Activated T-cell treated with anti-CD3 and anti-CD28 coated beads, Interleukin-2, amount 50 U/mL, for 1 hour (primary cell): Measurements from ENCODE around the gene SGCA.

Source experiments
- DNase-seq: peaks from one replicate; pipeline ENCODE4 v3.0.0-alpha.2; 2020

Gene SGCA

DNA sequence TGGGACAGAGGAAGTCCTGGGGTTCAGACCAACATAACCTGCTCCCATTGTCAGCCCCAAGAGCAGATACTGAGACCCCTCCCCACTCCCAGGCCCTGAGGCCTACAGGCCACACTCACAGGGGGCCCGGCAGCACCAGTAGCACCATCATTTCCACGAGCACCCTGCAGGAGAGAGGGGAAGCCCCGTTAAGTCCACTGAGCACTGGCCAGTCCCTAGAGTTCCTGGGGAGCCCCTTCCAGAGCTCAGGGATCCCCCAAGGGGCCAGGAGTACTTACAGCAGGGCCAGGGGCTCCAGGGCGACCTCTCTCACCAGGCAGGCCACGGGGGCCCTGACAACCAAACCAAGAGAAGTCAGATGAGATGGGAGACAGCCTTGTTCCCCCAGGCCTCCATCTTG, 30.2 kb downstream of the SGCA start:
- DNase-seq, result no peak

DNA sequence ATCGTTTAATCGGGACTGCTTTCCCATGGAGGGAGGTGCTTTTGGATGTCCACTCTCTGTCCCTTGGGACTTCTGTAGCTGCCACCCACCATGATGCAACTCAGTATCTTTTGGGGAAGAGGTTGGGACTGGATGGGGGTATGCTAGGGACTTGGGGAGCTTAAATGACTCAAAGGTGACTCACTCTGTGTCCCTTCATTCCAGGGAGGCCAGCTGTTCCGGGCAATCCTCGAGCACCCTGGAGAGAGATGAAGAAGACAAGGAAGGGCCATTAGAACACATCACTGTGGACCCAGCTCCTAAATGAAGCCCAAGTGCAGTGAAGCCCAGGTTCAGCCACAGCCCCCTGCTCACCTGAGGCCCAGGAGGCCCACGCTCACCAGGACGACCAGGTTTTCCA, 31.0 kb downstream of the SGCA start:
- DNase-seq, result no peak

- peak; percentile 72 for DNase-seq
These were observed 32.3 kb downstream of the SGCA start for GRCh38 chr17:50198026-50198669.

DNA sequence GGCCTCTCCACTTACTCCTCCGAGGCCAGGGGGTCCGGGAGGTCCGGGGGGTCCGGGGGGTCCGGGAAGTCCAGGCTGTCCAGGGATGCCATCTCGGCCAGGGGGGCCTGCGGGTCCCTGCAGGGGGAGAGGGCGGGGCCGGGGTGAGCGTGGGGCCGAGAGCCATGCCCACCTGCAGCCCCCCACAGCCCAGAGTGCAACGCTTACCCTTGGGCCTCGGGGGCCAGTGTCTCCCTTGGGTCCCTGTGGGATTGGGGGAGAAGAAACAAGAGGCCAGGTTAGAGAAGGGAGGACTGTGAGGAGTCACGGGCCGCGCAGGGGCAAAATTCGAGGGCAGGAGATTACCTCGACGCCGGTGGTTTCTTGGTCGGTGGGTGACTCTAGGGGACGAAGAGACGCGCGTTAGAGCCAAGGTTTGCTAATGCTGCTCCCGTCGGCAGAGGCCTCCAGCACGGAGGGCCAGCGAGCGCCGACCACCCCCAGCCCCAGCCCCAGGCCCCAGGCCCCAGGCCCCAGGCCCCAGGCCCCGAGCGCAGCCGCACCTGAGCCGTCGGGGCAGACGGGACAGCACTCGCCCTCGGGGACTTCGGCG, 33.5 kb downstream of the SGCA start:
- DNase-seq, result no peak

DNA sequence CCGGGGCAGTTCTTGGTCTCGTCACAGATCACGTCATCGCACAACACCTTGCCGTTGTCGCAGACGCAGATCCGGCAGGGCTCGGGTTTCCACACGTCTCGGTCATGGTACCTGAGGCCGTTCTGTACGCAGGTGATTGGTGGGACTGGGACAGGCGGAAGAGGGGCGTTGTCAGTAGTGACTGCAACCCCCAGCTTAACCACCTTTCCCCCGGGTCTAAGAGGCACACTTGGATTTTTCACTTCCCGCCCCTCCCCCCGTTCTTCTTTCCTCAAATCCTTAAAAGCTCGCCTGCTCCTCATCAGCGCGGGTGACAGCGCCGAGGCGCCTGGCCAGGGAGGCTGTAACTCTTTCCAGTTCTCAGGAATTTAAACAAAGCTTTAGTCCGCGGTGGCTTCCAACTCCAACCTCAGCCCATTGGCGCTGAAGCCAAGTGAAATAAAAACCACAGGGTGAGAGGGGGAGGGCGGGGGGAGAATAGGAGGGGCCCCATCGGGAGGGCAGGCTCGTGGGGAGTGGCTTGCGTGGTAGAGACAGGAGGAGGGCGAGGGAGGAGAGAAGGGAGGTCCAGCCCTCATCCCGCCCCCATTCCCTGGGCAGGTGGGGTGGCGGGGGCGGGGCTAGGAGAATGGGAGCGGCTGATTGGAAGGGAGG, 34.1 kb downstream of the SGCA start:
- DNase-seq, result peak; percentile 75

- peak; percentile 85 for DNase-seq
These were observed 34.9 kb downstream of the SGCA start for GRCh38 chr17:50200457-50201275.

- DNase-seq, result no peak
These were observed 35.6 kb downstream of the SGCA start, which contains the start of gene COL1A1 for GRCh38 chr17:50201276-50201854. COL1A1 (minus strand) TSS chr17:50201631; CDS start chr17:50201513, 118 bp downstream.

DNA sequence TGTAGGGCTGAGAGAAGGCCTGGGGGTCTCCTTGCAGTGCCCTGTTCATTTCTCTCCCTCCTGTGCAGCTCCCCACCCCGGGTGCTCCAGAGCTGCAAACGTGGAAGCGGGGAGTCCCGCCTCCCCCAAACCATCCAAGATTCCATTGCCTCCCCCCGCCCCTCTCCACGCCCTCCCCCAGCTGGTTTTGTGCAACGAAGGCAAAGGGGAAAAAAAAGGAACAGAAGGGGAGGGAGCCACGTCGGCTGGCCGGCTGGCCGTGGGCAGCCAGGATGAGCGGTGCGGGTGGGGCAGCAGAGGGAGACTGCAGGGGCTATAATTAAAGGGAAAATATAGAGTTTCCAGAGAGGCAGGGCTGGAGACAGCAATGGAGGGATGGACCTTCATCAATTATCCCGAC, 37.3 kb downstream of the SGCA start:
- DNase-seq, result peak; percentile 4

DNA sequence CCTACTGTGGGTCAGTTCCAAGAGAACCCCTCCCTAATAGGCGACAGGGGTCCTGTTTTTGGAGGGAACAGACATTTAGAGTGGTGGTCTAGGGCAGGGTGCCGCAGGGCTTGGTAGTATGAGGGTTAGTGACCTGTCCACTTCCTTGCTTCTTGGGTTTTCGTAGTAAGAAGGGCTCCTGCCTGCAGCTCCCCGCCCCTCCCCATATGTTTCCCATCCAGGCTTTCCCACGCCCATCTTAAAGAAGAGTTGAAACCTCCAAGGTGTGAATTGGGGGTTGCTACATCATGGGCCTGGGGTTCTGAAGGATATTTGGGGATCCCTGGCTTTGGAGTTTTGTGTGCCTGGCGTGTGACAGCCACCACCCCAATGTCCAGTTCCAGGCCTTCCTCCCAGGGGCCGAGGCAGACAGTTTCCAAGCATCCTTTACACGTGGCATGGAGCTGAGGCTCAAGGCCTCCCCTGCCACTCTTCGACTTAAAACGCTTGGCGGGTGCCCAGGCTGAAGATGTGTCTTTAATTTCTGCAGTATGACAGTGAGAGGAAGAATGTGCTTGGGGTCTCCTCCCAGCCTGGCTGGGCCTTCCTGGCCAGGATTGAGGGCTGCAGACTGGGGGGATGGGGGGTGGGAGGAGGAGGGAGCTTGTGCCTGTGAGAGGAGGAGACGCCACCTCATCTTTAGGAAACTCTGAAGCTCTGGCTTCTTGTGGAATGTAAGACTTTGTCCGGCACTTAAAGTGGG, 38.0 kb downstream of the SGCA start:
- DNase-seq, result peak; percentile 10

GRCh38 chr17:50204431-50204830, 38.6 kb downstream of the SGCA start:
- DNase-seq, result peak; percentile 3

DNA sequence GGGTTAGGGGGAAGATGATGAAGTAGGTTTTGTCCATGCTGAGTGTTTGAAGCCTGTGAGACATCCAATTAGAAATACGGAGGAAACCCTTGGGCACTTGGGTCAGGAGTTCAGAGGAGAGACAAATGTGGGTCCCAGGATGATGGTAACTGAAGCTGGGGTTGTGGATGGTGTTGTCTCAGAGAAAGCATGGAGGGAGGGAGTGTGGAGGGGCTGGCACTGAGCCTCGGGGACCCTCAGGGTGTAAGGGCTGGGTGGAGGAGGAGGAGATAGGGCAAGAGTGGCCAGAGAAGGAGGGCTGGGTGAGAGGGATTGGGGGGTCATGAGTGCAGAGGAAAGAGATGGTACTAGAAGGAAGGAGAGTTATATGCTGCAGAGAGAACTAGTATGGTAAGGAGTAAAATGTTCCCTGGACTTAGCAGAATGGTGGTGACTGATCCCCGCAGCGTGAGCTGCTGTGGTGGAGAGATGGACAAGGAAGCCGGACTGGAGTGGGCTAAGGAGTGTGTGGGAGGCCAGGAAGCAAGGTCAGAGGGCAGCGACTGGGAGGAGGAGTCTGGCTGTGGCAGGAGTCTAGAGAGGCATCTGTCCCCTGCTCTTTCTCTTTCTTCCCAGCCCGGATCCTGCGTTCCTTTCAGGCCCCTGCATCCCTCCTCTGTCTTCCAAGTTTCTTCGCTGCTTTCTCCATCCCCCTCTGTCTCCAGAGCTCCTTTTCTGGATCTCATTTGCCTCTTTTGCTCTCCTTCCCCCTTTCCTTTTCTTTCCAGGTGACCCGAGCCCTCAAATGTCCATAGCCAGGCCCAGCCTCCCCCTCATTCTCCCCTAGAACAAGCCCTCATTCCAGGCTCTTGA, 39.5 kb downstream of the SGCA start:
- DNase-seq, result no peak

DNA sequence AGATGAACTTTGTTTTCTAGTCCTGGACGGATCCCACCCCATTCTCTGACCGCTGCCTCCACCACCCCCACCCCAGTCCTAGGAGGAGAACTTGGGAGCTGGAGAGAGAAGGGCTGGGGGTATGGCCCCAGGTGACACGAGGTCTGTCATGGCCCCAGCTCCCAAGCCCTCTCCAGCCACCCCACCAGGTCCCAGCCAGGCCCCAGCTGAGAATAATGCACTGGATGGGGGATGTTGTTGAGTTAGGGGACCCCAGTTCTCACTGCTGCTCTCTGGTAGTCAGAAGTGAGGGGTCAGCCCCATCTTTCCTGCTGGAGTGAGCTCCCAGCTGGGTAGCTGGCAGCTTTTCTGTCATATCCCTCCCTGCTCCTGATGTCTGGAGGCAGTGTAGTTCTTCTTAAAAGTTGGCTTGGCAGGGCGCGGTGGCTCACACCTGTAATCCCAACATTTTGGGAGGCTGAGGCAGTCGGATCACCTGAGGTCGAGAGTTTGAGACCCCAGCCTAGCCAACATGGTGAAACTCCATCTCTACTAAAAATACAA, 40.2 kb downstream of the SGCA start:
- DNase-seq, result no peak

DNA sequence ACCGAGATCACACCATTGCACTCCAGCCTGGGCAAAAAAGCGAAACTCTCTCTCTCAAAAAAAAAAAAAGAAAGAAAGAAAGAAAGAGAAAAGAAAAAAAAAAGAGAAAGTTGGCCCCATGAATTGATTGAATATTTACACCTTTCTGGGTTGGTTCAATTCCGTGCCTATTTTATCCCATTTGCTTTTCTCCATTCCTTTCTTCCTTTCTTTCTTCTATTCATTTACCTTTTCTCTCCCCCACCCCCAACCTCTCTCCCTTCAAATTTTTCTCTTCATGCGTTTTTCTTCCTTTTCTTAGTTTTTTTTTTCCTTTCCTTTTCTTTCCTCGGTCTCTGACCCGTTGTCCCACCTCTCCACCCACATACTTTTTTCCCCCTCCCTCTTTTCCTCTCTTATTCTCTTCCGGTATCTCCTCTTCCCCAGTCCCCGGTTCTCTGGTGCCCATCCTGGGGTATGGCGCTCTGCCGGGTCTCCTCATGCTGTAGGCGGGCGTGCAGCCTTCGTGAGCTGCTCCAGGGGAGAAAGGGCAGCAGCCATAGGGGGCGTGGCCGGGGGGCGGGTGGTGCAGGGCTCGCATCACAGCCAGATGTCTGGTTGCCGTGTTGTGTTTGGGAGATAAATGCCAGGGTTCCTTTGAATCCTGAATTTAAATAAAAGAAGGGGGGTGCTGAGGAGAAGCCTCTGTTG, 40.9 kb downstream of the SGCA start:
- no peak for DNase-seq

- DNase-seq, result no peak
These were observed 41.5 kb downstream of the SGCA start for GRCh38 chr17:50207315-50207714.

GRCh38 chr17:50207792-50208567, 42.2 kb downstream of the SGCA start:
- DNase-seq, result no peak

GRCh38 chr17:50208611-50209061, 42.8 kb downstream of the SGCA start:
- no peak for DNase-seq

DNA sequence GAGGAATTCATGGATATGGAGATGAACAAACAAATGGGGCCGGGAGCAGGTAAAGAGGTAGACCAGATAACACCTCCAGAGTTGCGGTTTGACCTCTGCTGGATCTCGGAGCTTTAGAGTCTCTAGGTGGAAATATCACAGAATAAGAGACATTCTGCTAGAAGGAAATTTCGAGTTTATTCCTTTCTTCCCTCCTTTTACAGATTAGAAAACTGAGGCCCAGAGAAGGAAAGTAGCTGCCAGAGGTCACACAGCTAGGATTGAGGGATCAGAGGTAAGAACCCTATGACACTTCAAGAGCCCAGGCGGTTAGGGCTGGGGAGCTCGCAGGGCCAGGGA, 43.3 kb downstream of the SGCA start:
- DNase-seq, result no peak

- no peak for DNase-seq
These were observed 43.9 kb downstream of the SGCA start for GRCh38 chr17:50209472-50210239.
